Stimulated activated CD4-positive, alpha-beta T cell treated with anti-CD3 and anti-CD28 coated beads, Interleukin-2, amount 100 ng/mL, for 4 hours (primary cell): ENCODE measurements around the gene ZNF207.
A peak's percentile ranks its signal among the peaks of the same experiment; 100 is the strongest.
"Not testable (repeated sequence)": the region's sequence is repeated elsewhere in the genome, so short reads cannot be mapped to it uniquely, and the experiment has no call there.

ENCODE experiments used
- DNase-seq: peaks from one replicate; pipeline ENCODE4 v3.0.0-alpha.2; 2020; ENCODE audit warnings: low read depth

The ZNF207 gene

DNA sequence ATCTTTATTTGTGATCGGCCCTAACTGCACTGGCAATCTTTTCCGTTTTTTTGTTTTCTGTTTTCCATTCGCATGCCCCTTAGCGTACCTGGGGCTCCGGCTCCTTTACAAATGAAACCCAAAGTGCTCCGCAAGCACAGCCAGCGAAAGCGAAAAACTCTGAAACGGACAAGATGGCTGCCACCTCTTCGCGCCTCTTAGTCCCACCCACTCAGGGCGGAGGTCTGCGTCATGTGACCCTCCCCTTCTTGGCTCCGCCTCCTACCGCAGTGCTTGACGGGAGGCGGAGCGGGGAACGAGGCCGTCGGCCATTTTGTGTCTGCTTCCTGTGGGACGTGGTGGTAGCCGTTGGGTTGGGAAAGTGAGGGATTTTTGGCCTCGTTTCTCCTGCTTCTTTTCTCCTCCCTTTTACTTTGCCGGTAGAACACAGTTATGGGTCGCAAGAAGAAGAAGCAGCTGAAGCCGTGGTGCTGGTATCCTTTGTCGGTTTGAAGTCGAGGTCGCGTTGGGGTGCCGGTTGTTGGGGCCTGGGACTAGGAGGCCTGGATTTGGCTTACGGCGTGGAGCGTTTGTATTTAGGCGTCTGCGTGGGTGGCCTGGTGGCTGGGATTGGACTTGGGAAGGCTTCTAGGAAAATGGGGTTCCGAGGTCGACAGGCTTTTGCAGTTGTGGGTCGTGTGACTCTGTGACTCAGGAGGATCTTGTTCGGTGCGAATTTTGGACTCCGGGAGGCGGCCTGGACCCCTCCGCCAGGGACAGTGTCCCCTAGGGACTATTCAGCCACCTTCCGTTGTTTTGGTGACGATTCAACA lies at the start of gene ZNF207:
Gene ZNF207, plus strand, starts transcription at position 304 of the 812 bp plus-strand sequence. Its CDS starts 129 bp downstream, at position 433.
- peak; percentile 93 for DNase-seq

DNA sequence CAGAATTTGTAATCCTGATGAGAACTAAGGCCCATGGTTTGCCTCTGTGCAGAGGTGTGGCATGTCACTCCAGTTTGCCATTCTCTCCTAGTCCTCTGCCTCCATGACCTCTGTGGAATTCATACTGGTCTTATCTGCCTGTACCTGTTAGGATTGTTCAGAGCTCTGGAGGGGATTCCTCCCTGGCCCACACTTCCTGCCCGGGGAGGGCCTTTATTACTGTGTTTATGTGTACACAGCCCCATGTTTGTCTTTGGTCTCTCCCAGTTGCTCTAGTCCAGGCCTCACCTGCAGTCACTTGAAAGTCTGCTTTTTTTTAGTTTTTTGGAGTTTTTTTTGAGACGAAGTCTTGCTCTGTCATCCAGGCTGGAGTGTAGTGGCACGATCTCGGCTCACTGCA lies 47.9 kb upstream of the ZNF207 start:
- DNase-seq, result no peak

GRCh38 chr17:32302860-32303649 lies 46.9 kb upstream of the ZNF207 start:
- no peak for DNase-seq

GRCh38 chr17:32303781-32304288 lies 46.1 kb upstream of the ZNF207 start:
- no peak for DNase-seq

GRCh38 chr17:32305049-32305448 lies 44.9 kb upstream of the ZNF207 start:
- DNase-seq, result no peak

DNA sequence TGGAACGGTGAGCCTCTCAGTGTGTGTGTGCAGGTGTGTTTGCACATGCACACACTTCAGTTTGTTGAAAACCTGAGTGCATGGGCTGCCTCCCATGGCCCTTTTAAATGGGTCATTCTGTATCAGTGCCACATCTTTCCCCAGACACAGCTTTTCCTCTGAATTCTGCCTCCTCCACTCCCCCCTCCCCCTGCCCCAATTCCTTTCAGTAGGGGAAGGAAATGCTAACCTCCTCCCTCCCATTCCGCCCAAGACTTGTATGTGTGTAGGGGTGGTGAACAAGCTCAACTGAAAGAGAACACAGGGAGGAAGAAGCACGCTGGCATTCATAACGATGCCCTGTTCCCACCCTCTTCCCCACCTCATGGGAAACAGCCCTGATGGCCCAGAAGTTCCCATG lies 42.3 kb upstream of the ZNF207 start:
- no peak for DNase-seq

- DNase-seq, result no peak
These were observed 38.9 kb upstream of the ZNF207 start for GRCh38 chr17:32311028-32311536.

GRCh38 chr17:32314636-32315035 lies 35.3 kb upstream of the ZNF207 start:
- DNase-seq, result no peak

- no peak for DNase-seq
These were observed 34.8 kb upstream of the ZNF207 start for GRCh38 chr17:32315171-32315570.

DNA sequence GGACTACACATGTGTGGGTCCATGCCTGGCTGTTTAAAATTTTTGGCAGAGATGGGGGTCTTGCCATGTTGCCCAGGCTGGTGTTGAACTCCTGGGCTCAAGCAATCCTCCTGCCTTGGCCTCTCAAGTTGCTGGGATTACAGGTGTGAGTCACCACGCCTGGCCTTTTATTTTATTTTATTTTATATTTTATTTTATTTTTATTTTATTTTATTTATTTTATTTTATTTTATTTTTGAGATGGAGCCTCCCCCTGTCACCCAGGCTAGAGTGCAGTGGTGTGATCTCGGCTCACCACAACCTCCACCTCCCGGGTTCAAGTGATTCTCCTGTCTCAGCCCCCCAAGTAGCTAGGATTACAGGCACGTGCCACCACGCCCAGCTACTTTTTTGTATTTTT lies 33.3 kb upstream of the ZNF207 start:
- DNase-seq, result not testable (repeated sequence)

DNA sequence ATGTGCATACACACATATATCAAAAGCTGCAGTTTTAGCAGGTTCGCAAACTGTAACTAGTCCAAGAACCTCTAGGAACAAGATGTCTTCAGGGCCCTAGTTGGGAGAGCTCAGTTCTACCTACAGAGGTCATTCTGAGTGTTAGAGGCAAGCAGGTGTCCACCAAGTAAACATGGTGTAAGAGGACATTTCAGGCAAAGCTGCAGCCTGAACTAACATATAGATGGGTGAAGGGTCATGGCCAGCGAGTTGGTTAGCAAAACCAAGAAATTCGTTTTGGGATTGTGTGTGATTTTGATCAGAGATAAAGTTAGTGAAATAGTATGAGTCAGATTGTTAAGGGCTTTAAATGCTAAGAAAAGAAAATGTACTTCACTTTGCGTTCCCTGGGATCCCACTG lies 32.6 kb upstream of the ZNF207 start:
- DNase-seq, result no peak

DNA sequence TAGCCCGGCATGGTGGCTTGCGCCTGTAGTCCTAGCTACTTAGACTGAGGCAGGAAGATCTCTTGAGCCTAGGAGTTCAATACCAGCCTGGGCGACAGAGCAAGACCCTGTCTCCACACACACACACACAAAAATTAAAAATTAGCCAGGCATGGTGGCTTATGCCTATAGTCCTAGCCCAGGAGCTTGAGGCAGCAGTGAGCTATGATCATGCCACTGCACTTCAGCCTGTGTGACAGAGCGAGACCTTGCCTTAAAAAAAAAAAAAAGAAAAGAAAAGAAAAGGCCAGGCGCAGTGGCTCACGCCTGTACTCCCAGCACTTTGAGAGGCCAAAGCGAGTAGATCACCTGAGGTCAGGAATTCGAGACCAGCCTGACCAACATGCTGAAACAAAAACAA lies 31.9 kb upstream of the ZNF207 start:
- no peak for DNase-seq

- peak; percentile 64 for DNase-seq
These were observed 30.4 kb upstream of the ZNF207 start for GRCh38 chr17:32319548-32319905.

GRCh38 chr17:32320080-32320479 lies 29.9 kb upstream of the ZNF207 start:
- not testable (repeated sequence) for DNase-seq

GRCh38 chr17:32320847-32321246 lies 29.1 kb upstream of the ZNF207 start:
- DNase-seq, result no peak

DNA sequence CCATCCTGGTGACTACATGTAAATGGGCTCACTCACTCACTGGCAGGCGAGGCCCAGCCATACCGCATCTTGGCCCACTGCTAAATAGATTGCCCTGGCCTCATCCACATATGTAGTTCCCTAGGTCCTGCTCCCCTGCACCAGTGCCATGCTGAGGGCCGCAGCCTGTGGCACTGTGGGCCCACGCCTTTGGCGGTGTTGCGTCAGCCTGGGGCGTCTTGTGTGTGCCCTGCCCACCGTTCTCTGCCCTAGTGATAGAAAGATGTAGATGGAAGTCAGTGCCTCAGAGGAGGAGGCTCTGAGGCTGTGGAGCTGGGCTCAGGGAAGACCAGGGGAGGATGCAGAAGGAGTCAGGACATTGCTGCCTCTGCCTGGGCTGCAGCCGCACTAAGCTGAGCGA lies 26.9 kb upstream of the ZNF207 start:
- DNase-seq, result no peak

- DNase-seq, result peak; percentile 22
These were observed 26.0 kb upstream of the ZNF207 start for GRCh38 chr17:32323811-32324491.

GRCh38 chr17:32327911-32328310 lies 22.0 kb upstream of the ZNF207 start:
- DNase-seq, result no peak

- DNase-seq, result no peak
These were observed 19.8 kb upstream of the ZNF207 start for GRCh38 chr17:32330147-32330546.

DNA sequence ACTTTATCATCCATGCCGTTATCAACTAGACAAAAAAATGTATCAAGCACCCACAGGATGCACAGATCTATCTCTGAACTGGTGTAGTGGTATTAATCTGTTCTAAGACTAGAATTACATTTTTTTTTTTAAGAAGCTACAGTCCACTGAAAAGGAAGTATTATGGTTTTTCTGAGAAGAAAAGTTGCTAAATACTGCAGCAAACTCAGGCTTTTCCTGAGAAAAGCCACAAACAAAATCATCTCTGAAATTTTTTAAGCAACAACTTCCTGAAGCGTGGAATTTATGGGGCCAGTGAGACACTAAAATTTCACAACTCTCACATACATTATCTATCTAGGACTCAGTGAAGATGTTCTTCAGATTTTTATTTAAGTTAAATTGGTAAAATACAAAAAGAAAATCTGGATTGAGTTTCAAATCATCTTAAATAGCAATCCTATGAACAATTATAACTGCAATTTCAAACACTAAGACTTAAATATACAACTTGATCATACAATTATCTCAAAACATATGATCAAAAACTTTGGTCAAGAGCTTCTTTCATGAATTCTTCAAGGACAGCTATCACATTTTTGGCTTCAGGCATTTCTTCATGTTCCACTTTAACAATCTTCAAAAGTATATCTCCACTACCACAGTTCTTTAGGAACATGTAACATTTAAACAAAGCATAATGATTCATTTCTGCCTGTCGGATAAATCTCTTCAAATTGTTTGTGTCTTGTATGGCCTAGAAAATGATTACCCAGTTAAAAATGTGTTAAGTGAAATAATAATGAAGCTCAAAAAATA lies 18.5 kb upstream of the ZNF207 start:
- DNase-seq, result no peak

DNA sequence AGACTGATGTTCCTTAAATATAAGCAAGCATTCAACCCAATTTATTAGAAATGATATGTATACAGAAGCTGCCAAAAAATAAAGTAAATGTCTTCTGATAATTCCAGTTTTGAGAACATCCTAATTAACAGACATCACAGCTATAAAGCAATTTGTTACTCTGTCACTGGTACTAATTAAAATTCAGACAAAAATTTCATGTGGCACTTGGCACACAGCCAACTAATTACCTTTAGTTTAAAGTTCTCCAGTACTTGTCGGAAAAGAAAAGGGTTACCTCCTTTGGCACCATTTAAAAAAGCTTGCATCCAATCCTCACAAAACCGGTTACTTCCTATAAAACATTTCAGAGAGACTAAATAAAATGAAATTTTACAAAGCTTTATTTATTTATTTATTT lies 16.8 kb upstream of the ZNF207 start:
- DNase-seq, result no peak

GRCh38 chr17:32335046-32335445 lies 14.9 kb upstream of the ZNF207 start:
- no peak for DNase-seq
